CD14-positive monocyte (primary cell): ENCODE data around the gene DQX1. TPM values are rescaled to one million over a fixed set of nuclear protein-coding genes. Genes with fewer than 3 reads are reported as not detected.
"Not testable (repeated sequence)": the region's sequence is repeated elsewhere in the genome, so short reads cannot be mapped to it uniquely, and the experiment has no call there.

Experiments
- DNase-seq, 3 donors: peaks; one replicate each; pipeline ENCODE4 v3.0.0-alpha.2; 2011 to 2022
- H2AFZ ChIP-seq: 2 replicates; pipeline ENCODE4 v1.6.0; 2012; ENCODE audit warnings: mild to moderate bottlenecking, low read depth, low read length, inconsistent platforms; ENCODE audit not compliant: insufficient read depth, poor library complexity, severe bottlenecking
- H3K27ac ChIP-seq, 2 donors: 1 replicate in 1 of 2; 2 replicates in 1 of 2; pipeline ENCODE4 v1.5.1; 2012 to 2013; ENCODE audit warnings: low read length in 2 of 2, control low read depth in 1 of 2, inconsistent platforms in 1 of 2, low read depth in 1 of 2, mild to moderate bottlenecking in 1 of 2
- H3K27me3 ChIP-seq, 2 donors: one replicate each; pipeline versions ENCODE4 v1.6.0 to v1.6.1; 2011 to 2013; ENCODE audit warnings: low read length in 2 of 2; ENCODE audit not compliant: control insufficient read depth in 2 of 2, insufficient read depth in 2 of 2
- H3K36me3 ChIP-seq, 2 donors: replicated peaks in 1 of 2; 1 replicate in 1 of 2; 2 replicates in 1 of 2; pipeline versions ENCODE4 v1.5.1 to v1.6.1; 2012 to 2013; ENCODE audit warnings: low read length in 2 of 2, control low read depth in 1 of 2, inconsistent platforms in 1 of 2, mild to moderate bottlenecking in 1 of 2; ENCODE audit not compliant: insufficient read depth in 2 of 2, control insufficient read depth in 1 of 2
- H3K4me1 ChIP-seq, 2 donors: 1 replicate in 1 of 2; 2 replicates in 1 of 2; pipeline versions ENCODE4 v1.5.1 to v1.6.1; 2012 to 2013; ENCODE audit warnings: low read length in 2 of 2, control low read depth in 1 of 2, inconsistent platforms in 1 of 2, mild to moderate bottlenecking in 1 of 2, moderate library complexity in 1 of 2; ENCODE audit not compliant: insufficient read depth in 2 of 2, control insufficient read depth in 1 of 2
- H3K4me2 ChIP-seq: replicated peaks from 2 replicates; pipeline ENCODE3; 2012; ENCODE audit warnings: low read length, moderate library complexity, mild to moderate bottlenecking; ENCODE audit not compliant: poor library complexity, severe bottlenecking; ENCODE audit errors: extremely low read depth
- H3K4me3 ChIP-seq, 3 experiments: fragments of 200-600 bp in 1 of 3; sonication (generic) in 1 of 3; replicated peaks in 1 of 3; 1 replicate in 2 of 3; 2 replicates in 1 of 3; pipeline ENCODE4 v1.5.1; 2011 to 2013; ENCODE audit warnings: low read length in 3 of 3, mild to moderate bottlenecking in 3 of 3, control low read depth in 2 of 3, low read depth in 2 of 3, inconsistent platforms in 1 of 3, moderate library complexity in 1 of 3
- H3K79me2 ChIP-seq: 2 replicates; pipeline ENCODE4 v1.6.0; 2012; ENCODE audit warnings: mild to moderate bottlenecking, control low read depth, inconsistent platforms, low read length, moderate library complexity; ENCODE audit not compliant: insufficient read depth
- H3K9ac ChIP-seq: 2 replicates; pipeline ENCODE4 v1.6.0; 2017; ENCODE audit warnings: low read length, mild to moderate bottlenecking; ENCODE audit not compliant: insufficient read depth, poor library complexity, severe bottlenecking
- H3K9me3 ChIP-seq, 2 donors: replicated peaks in 1 of 2; 1 replicate in 1 of 2; 2 replicates in 1 of 2; pipeline versions ENCODE4 v1.5.1 to v1.6.1; 2012 to 2013; ENCODE audit warnings: low read length in 2 of 2, control low read depth in 1 of 2; ENCODE audit not compliant: control insufficient read depth in 1 of 2, insufficient read depth in 1 of 2
- H4K20me1 ChIP-seq: 2 replicates; pipeline ENCODE4 v1.6.0; 2012; ENCODE audit warnings: mild to moderate bottlenecking, low read length, control low read depth, moderate library complexity; ENCODE audit not compliant: insufficient read depth
- H3K27ac Mint-ChIP-seq, 7 donors: one replicate each; pipeline ENCODE4 v1.8.0; 2020; ENCODE audit warnings: mild to moderate bottlenecking in 7 of 7, mixed read lengths in 7 of 7, moderate library complexity in 6 of 7, inconsistent platforms in 2 of 7
- H3K27me3 Mint-ChIP-seq, 3 donors: one replicate each; pipeline ENCODE4 v1.8.0; 2021 to 2022; ENCODE audit warnings: low read depth in 3 of 3, mild to moderate bottlenecking in 3 of 3, mixed read lengths in 3 of 3, moderate library complexity in 3 of 3, inconsistent platforms in 1 of 3
- H3K36me3 Mint-ChIP-seq, 2 donors: one replicate each; pipeline ENCODE4 v1.8.0; 2020; ENCODE audit warnings: mixed read lengths in 2 of 2, inconsistent platforms in 1 of 2, mild to moderate bottlenecking in 1 of 2
- H3K4me1 Mint-ChIP-seq: one replicate; pipeline ENCODE4 v1.8.0; 2020; ENCODE audit warnings: mild to moderate bottlenecking, mixed read lengths
- H3K4me3 Mint-ChIP-seq, 2 donors: one replicate each; pipeline ENCODE4 v1.8.0; 2020; ENCODE audit warnings: mild to moderate bottlenecking in 2 of 2, mixed read lengths in 2 of 2, moderate library complexity in 1 of 2
- H3K9me3 Mint-ChIP-seq, 7 donors: one replicate each; pipeline ENCODE4 v1.8.0; 2020 to 2022; ENCODE audit warnings: mixed read lengths in 7 of 7, mild to moderate bottlenecking in 6 of 7, moderate library complexity in 6 of 7, inconsistent platforms in 2 of 7
- CTCF ChIP-seq: fragments of 200-600 bp; IDR thresholded peaks from one replicate; pipeline ENCODE4 v1.8.0; 2022; ENCODE audit warnings: antibody characterized with exemption, mild to moderate bottlenecking
- WGBS: methylation state at CpG from one replicate; pipeline ENCODE4 v1.1.5; 2013; ENCODE audit warnings: missing lambda C conversion rate; ENCODE audit not compliant: insufficient coverage; 5-methylcytosine and 5-hydroxymethylcytosine counted together
- intact Hi-C, 2 donors: fragments of 100-400 bp; cut with micrococcal nuclease; formaldehyde crosslinking; loops; one replicate each; pipeline versions ENCODE4 v1.15.0 to v1.15.1; 2023
- polyA plus RNA-seq, 3 donors: library from polyadenylated mRNA; depleted of rRNA in 1 of 3; unstranded in 2 of 3; stranded (reverse) in 1 of 3; fragments of 300-500 nt in 2 of 3; fragments of >200 nt in 1 of 3; fragmentation: Illumina TruSeq in 2 of 3; gene quantifications; 1 replicate in 2 of 3; 2 replicates in 1 of 3; pipeline ENCODE4 v1.2.3, GENCODE V29; 2012 to 2021

DQX1 gene
- polyA plus RNA-seq, 3 donors: 0.36 TPM; not detected in 2

- TF ChIP-seq CTCF: no peak
- H3K27me3 Mint-ChIP-seq: peaks cover 0 to 2% (median 0%) of the 10 kb centered on the region in 3 donors
- peaks cover 67% of the 10 kb centered on the region for H3K4me1 Mint-ChIP-seq
- DNase-seq: no peak
- no peak overlapping the region for H3K27ac ChIP-seq
- H3K4me1 ChIP-seq: peaks cover 52 to 59% of the 10 kb centered on the region in 2 donors
- peaks cover 4% of the 10 kb centered on the region for H4K20me1 ChIP-seq
- WGBS: 97% methylated on average over 3 of the region's 5 CpGs
- H3K36me3 ChIP-seq: no peaks in the 10 kb centered on the region
- no peaks in the 10 kb centered on the region for H3K79me2 ChIP-seq
- intact Hi-C loops: no loop called here
- H3K9me3 ChIP-seq: no peaks in the 10 kb centered on the region
- H3K36me3 Mint-ChIP-seq: peaks cover 0 to 4% of the 10 kb centered on the region in 2 donors
- H3K4me3 Mint-ChIP-seq: no peak overlapping the region
- peaks cover 0 to 3% (median 0%) of the 10 kb centered on the region in 7 donors for H3K9me3 Mint-ChIP-seq
- H3K9ac ChIP-seq: no peak overlapping the region
- no peak overlapping the region for H3K4me2 ChIP-seq
- H3K4me3 ChIP-seq: no peak overlapping the region
- no peak overlapping the region for H2AFZ ChIP-seq
- H3K27ac Mint-ChIP-seq: peak overlapping the region in 1 of 7 donors; percentile 21
- no peaks in the 10 kb centered on the region for H3K27me3 ChIP-seq
These were observed 38.2 kb upstream of the DQX1 start for GRCh38 chr2:74564222-74564621.

- peaks cover 54% of the 10 kb centered on the region for H3K4me1 Mint-ChIP-seq
- H3K36me3 Mint-ChIP-seq: peaks cover 7% of the 10 kb centered on the region in 2 donors
- peak overlapping the region; percentile 13 to 28 for H3K4me3 Mint-ChIP-seq
- Histone ChIP-seq H4K20me1 (peaks cover 11% of the 10 kb centered on the region), H3K9ac (no peak overlapping the region), H3K4me2 (no peak overlapping the region), H2AFZ (peak overlapping the region; percentile 48), H3K27ac (peak overlapping the region in 1 of 2 donors; percentile 52), H3K36me3 (peaks cover 9 to 16% of the 10 kb centered on the region in 2 donors), H3K9me3 (no peaks in the 10 kb centered on the region), H3K79me2 (peaks cover 7% of the 10 kb centered on the region), H3K27me3 (no peaks in the 10 kb centered on the region), H3K4me3 (peak overlapping the region in 1 of 3 experiments; percentile 12), H3K4me1 (peaks cover 33 to 41% of the 10 kb centered on the region in 2 donors)
- peaks cover 0 to 2% (median 0%) of the 10 kb centered on the region in 7 donors for H3K9me3 Mint-ChIP-seq
- intact Hi-C loops: no loop called here
- peaks cover 0 to 2% (median 1%) of the 10 kb centered on the region in 3 donors for H3K27me3 Mint-ChIP-seq
- TF ChIP-seq CTCF: no peak
- peak overlapping the region in 4 of 7 donors; percentile 53 to 88 (median 75) for H3K27ac Mint-ChIP-seq
- 93% methylated on average over 3 of the region's 7 CpGs for WGBS
- DNase-seq: peak in 1 of 3 donors; percentile 34
These were observed 36.2 kb upstream of the DQX1 start for GRCh38 chr2:74562126-74562775.

- H3K4me3 Mint-ChIP-seq, H3K9ac ChIP-seq, H3K9me3 Mint-ChIP-seq, H3K27me3 ChIP-seq, DNase-seq, H3K27me3 Mint-ChIP-seq, intact Hi-C loops, H2AFZ ChIP-seq, H3K4me3 ChIP-seq, H3K27ac ChIP-seq, H3K9me3 ChIP-seq, H3K4me2 ChIP-seq: not testable (repeated sequence)
- Histone ChIP-seq H4K20me1 (peaks cover 23% of the 10 kb centered on the region), H3K79me2 (peaks cover 20% of the 10 kb centered on the region), H3K36me3 (peaks cover 20 to 28% of the 10 kb centered on the region in 2 donors), H3K4me1 (peaks cover 31 to 41% of the 10 kb centered on the region in 2 donors)
- H3K27ac Mint-ChIP-seq: peak overlapping the region in 1 of 7 donors; percentile 48
- peaks cover 54% of the 10 kb centered on the region for H3K4me1 Mint-ChIP-seq
- peaks cover 15 to 19% of the 10 kb centered on the region in 2 donors for H3K36me3 Mint-ChIP-seq
- WGBS: 100% methylated on average over 1 of the region's 1 CpG
These were observed 35.0 kb upstream of the DQX1 start for GRCh38 chr2:74561022-74561421.
